Keratinocyte (primary cell): ENCODE results near the gene JMJD7.

Experiments
- CTCF ChIP-seq, 3 experiments: IDR thresholded peaks in 1 of 3; conservative IDR thresholded peaks in 1 of 3; optimal IDR thresholded peaks in 1 of 3; 2 replicates in 2 of 3; 3 replicates in 1 of 3; pipeline versions ENCODE3 to v1.5.1; 2011; ENCODE audit warnings: low read length in 3 of 3, mild to moderate bottlenecking in 3 of 3, moderate library complexity in 2 of 3, control low read depth in 1 of 3, inconsistent platforms in 1 of 3; ENCODE audit not compliant: insufficient read depth in 2 of 3; ENCODE audit errors: extremely low read depth in 1 of 3
- EZH2 ChIP-seq: IDR thresholded peaks from one replicate; pipeline ENCODE4 v1.6.1; 2012; ENCODE audit warnings: inconsistent platforms, mild to moderate bottlenecking, low read length, moderate library complexity

- TF ChIP-seq EZH2 (no peak), CTCF (optimal IDR thresholded peaks at IDR 0.05 in 1 of 3, IDR thresholded peaks at IDR 0.05 in 1 of 3, conservative IDR thresholded peaks at IDR 0.05 in 1 of 3; ENCODE audit: extremely low read depth in 1 of 3, insufficient read depth in 2 of 3, low read length in 3 of 3) (no peak)
These were observed 28.8 kb downstream of the JMJD7 start for GRCh38 chr15:41856716-41857115.
